ENCODE data around the gene RBMX.
"Not testable (repeated sequence)": the region's sequence is repeated elsewhere in the genome, so short reads cannot be mapped to it uniquely, and the experiment has no call there.

Gene RBMX

DNA sequence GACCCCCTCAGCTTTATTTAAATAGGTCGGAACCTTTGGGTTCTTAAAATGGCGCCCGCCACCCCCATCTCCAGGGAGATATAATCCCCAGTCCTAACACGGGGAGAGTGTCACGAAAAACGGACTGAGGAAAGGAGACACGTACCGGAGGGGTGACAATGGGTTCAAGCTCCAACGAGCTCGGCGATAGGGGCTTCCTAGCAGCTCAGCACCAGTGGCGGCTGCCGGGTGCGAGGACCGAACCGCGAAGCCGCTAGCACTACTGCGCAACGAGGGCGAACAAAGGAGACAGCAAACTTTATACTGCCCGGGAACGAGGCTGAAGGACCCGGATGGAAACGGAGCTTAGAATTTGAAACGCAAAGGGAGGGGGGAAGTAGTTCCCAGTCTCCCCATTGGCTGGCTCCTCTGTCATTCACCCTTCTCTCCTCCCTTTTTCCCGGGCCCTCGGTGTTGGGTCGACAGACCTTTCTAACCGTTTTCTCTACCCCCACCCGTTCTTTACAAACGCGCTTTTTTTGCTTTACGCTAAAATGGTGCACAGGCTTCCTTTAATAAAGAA lies at the start of gene RBMX:
Gene RBMX (minus strand): TSS at position 274 of the 562 bp plus-strand sequence. CDS start 1,298 bp downstream, outside the sequence.
- peaks cover 10% of the 10 kb centered on the region for H3K36me3 Mint-ChIP-seq
- no peaks in the 10 kb centered on the region for H3K27me3 Mint-ChIP-seq
- no peaks in the 10 kb centered on the region for H3K9me3 Mint-ChIP-seq
- H3K27ac Mint-ChIP-seq, result peak within 1 kb of the TSS; percentile 99
- H3K4me3 Mint-ChIP-seq, result peak within 1 kb of the TSS; percentile 99
- peaks cover 20% of the 10 kb centered on the region for H3K4me1 Mint-ChIP-seq

DNA sequence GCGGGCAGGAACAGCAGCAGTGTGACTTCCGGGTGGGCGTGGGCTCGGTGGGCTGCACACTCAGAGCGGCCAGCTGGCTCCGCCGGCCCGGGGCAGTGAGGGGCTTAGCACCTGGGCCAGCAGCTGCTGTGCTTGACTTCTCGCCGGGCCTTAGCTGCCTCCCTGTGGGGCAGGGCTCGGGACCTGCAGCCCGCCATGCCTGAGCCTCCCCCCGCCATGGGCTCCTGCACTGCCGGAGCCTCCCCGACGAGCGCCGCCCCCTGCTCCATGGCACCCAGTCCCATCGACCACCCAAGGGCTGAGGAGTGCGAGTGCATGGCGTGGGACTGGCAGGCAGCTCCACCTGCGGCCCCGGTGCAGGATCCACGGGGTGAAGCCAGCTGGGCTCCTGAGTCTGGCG lies 40.9 kb upstream of the RBMX start:
- not testable (repeated sequence) for H3K27ac Mint-ChIP-seq, H3K36me3 Mint-ChIP-seq, H3K27me3 Mint-ChIP-seq, H3K9me3 Mint-ChIP-seq, H3K4me1 Mint-ChIP-seq, H3K4me3 Mint-ChIP-seq

DNA sequence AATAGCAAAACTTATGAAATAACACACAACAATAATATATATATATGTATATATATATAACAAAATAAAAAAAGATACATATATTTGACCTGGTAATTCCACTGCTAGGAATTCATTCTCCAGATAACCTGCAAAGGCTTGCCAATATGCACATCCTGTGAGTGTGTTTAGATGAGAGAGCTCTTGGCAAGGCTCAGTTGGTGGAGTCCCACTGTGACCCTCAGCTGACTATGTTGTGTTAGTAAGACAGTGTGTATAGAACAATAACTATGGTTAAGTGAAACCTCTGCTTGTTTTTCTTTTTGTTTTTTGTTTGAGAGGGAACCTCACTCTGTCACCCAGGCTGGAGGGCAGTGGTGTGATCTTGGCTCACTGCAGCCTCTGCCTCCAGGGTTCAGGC lies 39.5 kb upstream of the RBMX start:
- H3K9me3 Mint-ChIP-seq, result no peaks in the 10 kb centered on the region
- no peak overlapping the region for H3K27ac Mint-ChIP-seq
- H3K4me3 Mint-ChIP-seq, result no peak overlapping the region
- H3K36me3 Mint-ChIP-seq, result no peaks in the 10 kb centered on the region
- peaks cover 1% of the 10 kb centered on the region for H3K4me1 Mint-ChIP-seq
- H3K27me3 Mint-ChIP-seq, result no peaks in the 10 kb centered on the region

DNA sequence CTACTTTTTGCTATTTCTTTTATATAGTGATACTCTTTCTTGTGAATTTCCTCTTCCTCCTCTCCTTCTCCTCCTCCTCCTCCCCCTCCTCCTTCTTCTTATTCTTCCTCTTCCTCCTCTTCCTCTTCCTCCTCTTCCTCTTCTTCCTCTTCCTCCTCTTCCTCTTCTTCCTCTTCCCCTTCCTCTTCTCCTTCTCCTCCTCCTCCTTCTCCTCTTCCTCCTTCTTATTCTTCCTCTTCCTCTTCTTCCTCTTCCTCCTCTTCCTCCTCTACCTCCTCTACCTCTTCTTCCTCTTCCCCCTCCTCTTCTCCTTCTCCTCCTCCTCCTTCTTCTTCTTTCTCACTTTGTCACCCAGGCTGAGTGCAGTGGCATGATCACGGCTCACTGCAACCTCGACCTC lies 36.3 kb upstream of the RBMX start:
- Mint-ChIP-seq H3K4me1 (no peaks in the 10 kb centered on the region), H3K36me3 (no peaks in the 10 kb centered on the region), H3K27me3 (no peaks in the 10 kb centered on the region), H3K9me3 (no peaks in the 10 kb centered on the region), H3K4me3 (no peak overlapping the region), H3K27ac (no peak overlapping the region)

DNA sequence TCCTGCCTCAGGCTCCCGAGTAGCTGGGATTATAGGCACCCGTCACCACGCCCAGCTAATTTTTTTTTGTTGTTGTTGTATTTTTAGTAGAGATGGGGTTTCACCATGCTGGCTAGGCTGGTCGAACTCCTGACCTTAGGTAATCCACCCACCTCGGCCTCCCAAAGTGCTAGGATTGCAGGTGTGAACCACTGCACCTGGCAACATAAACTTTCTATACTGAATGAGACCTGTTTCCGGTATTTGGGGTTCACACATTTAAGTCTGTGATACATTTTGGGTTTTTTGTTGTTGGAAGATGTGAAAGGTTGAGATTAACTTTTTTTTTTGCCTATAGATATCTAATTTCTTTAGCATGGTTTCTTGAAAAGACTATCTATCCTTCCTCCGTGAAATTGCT lies 31.1 kb upstream of the RBMX start:
- H3K4me1 Mint-ChIP-seq, result peaks cover 18% of the 10 kb centered on the region
- not testable (repeated sequence) for H3K27me3 Mint-ChIP-seq, H3K9me3 Mint-ChIP-seq, H3K27ac Mint-ChIP-seq, H3K36me3 Mint-ChIP-seq
- peak overlapping the region; percentile 49 for H3K4me3 Mint-ChIP-seq

DNA sequence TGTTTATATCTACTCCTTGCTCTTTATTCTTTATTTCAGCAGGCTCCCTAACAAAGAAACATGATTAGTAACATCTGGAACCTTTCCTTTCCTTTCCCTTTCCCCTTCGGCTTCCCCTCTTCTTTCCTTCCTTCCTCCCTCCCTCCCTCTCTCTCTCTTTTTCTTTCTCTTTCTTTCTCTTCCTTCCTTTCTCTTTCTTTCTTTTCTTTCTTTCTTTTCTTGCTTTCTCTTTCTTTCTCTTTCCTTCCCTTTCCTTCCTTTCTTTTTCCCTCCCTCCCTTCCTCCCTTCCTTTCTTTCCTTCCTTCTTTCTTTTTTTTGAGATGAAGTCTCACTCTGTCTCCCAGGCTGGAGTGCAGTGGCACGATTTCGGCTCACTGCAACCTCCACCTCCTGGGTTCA lies 30.7 kb upstream of the RBMX start:
- Mint-ChIP-seq H3K4me1 (peaks cover 18% of the 10 kb centered on the region), H3K27me3 (no peaks in the 10 kb centered on the region), H3K9me3 (no peaks in the 10 kb centered on the region), H3K36me3 (no peaks in the 10 kb centered on the region), H3K27ac (no peak overlapping the region), H3K4me3 (peak overlapping the region; percentile 49)

DNA sequence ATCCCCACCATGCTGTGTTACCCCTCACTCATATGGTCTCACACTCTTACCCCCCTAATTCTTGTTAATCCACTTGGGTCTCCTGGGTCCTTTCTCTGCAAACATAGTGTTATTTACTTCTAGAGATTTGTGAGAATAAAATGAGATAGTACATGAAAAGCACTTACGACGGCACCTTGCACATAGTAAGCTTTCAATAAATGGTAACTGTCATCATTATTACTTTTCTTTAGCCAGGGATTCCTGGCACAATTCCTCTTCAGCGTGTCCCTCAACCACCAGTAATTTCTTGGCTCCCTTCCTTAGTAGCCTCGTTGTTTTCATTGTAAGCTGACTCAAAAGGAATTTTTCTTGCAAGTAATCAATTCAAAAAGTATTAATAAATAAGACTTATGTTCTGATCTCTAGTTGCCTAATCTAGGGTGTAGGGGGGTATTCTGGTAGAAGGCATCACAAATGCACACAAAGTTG lies 30.1 kb upstream of the RBMX start:
- Mint-ChIP-seq H3K9me3 (no peaks in the 10 kb centered on the region), H3K4me1 (peaks cover 18% of the 10 kb centered on the region), H3K36me3 (no peaks in the 10 kb centered on the region), H3K27me3 (no peaks in the 10 kb centered on the region), H3K4me3 (peak overlapping the region; percentile 93), H3K27ac (peak overlapping the region; percentile 94)

DNA sequence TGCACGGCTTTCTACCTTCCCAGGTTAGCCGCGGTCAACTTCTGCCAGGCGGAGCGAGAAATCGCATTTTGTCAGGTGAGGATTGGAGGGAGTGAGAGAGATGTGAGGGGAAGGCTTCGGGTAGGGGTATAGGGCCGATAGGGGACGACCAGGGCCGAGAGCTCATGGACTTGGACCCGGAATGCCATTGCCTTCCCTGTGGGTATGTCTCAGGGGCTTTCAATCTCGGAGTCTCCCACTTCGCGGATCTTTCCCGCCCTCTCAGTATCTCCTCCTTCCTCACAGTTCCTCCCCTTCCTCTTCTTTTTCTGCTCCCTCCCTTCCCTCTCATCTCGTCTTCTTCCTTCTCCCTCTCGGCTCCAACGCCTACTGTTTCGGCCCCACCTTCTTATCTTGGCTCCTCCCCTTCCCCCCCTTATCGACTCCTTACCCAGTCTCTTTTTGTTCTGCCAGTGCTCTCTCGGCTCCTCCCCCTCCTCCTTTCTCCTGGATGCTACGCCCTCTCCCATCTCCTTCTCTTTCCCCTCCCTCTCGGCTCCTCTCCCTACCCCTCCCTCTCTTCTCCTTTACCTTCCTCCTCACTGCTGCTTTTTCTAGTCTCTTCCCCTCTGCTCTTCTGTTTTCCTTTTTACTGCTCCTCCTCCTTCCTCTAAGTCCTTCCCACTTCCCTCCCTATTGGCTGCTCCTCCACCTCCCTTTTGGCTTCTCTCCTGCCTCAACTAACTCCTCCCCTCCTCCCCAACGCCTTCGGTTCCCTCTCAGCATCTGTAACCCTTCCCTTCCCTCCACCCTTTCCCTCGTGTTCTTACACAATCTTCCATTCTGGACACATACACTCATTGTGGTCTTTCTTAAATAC lies 29.4 kb upstream of the RBMX start:
- H3K9me3 Mint-ChIP-seq, result no peaks in the 10 kb centered on the region
- H3K27me3 Mint-ChIP-seq, result no peaks in the 10 kb centered on the region
- peak overlapping the region; percentile 94 for H3K27ac Mint-ChIP-seq
- no peaks in the 10 kb centered on the region for H3K36me3 Mint-ChIP-seq
- H3K4me3 Mint-ChIP-seq, result peak overlapping the region; percentile 93
- H3K4me1 Mint-ChIP-seq, result peaks cover 18% of the 10 kb centered on the region

DNA sequence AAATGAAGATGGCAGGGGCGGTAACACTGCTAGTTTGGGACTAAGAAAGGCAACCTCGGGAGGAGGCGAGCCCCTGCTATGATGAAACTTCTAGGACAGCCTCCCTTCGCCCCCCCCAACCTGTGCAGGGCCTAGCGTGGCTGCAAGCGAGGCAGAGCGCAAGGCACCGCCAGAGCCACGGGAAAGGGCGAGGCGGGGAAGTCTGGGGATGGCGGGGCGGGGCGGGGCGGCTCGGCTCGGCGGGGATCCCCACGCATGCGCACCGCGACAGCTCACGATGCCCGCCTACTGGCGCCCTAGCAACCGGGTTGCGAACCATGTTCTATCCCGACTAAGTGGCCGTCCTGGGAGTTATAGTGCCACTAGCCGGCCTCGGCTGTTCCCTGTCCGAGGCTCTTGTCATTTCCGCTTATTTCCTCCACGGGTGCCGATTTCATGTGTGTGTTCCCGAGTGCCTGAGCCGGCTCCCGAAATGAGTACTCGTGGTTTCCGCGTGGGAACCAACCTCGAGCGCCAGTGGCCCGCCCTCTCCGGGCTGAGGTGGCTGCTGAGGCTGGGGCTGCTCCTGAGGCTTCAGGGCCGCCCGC lies 28.7 kb upstream of the RBMX start:
- H3K36me3 Mint-ChIP-seq, result no peaks in the 10 kb centered on the region
- no peaks in the 10 kb centered on the region for H3K9me3 Mint-ChIP-seq
- peak overlapping the region; percentile 93 for H3K4me3 Mint-ChIP-seq
- peaks cover 18% of the 10 kb centered on the region for H3K4me1 Mint-ChIP-seq
- peak overlapping the region; percentile 80 for H3K27ac Mint-ChIP-seq
- no peaks in the 10 kb centered on the region for H3K27me3 Mint-ChIP-seq

DNA sequence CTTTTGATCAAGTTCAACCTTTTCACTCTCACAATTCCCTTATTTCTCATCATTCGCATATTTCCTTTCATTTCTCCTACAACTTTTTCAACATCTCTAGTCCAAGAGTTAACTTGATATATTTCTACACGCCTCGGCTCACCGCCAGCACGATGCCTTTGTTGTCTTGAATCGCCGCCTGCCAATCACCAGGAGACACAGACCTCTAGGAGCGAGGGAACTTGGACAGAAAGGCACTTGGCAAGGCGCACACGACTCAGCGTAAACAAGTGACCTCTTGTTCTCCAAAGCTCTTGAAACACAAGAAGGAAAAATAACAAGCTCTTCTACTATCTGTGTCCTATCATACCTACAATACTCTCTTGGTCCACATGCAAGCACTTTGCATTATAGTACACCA lies 27.1 kb upstream of the RBMX start:
- no peak overlapping the region for H3K4me3 Mint-ChIP-seq
- H3K4me1 Mint-ChIP-seq, result peaks cover 18% of the 10 kb centered on the region
- no peaks in the 10 kb centered on the region for H3K36me3 Mint-ChIP-seq
- no peaks in the 10 kb centered on the region for H3K27me3 Mint-ChIP-seq
- H3K9me3 Mint-ChIP-seq, result no peaks in the 10 kb centered on the region
- H3K27ac Mint-ChIP-seq, result no peak overlapping the region

DNA sequence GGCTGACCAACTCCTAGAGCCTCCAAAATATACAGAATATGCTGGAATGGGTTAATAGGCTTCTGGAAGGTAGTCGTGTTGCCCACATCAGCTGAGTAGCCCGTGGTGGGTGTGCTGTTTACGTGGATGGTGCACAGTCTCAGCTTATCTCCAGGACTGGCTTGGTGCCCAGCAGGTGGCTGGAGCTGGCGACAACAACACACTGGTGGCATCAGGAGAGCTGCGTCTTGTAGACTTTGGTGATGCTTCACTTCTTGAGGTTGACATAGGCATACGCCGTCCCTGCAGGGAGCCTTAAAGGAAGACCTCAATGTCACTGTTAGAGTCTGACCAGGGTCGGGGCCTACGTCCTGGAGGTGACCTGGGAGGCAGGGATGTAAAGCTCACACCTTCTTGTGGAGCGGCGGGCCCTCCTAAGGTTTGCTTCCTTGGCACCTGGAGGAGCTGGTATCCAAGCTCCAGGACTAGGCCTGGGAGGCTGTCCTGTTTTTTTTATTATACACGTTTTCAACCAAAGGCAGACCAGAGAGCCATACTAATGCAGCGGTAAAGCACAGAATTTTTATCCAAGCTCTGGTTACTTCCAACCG lies 26.5 kb upstream of the RBMX start:
- peaks cover 18% of the 10 kb centered on the region for H3K4me1 Mint-ChIP-seq
- H3K9me3 Mint-ChIP-seq, result no peaks in the 10 kb centered on the region
- no peaks in the 10 kb centered on the region for H3K36me3 Mint-ChIP-seq
- H3K27ac Mint-ChIP-seq, result no peak overlapping the region
- H3K4me3 Mint-ChIP-seq, result no peak overlapping the region
- H3K27me3 Mint-ChIP-seq, result no peaks in the 10 kb centered on the region

DNA sequence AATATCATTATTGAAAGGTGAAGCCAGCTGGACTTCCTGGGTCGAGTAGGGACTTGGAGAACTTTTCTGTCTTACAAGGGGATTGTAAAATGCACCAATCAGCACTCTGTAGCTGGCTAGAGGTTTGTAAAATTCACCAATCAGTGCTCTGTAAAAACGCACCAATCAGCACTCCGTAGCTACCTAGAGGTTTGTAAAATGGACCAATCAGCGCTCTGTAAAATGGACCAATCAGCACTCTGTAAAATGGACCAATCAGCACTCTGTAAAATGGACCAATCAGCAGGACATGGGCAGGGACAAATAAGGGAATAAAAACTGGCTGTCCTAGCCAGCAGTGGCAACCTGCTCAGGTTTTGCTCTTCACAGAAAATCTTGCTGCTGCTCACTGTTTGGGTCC lies 23.5 kb upstream of the RBMX start:
- H3K27ac Mint-ChIP-seq, H3K36me3 Mint-ChIP-seq, H3K27me3 Mint-ChIP-seq, H3K4me3 Mint-ChIP-seq, H3K4me1 Mint-ChIP-seq, H3K9me3 Mint-ChIP-seq: not testable (repeated sequence)

DNA sequence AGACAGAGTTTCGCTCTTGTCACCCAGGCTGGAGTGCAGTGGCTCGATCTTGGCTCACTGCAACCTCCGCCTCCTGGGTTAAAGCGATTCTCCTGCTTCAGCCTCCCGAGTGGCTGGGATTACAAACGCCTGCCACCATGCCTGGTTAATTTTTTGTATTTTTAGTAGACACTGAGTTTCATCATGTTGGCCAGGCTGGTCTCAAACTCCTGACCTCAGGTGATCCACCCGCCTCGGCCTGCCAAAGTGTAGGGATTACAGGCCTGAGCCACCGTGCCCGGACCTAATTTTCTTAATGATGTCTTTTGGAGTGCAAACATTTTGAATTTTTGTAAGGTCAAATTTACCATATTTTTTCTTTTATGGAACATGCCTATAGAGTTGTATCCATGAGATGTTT lies 19.5 kb upstream of the RBMX start:
- H3K4me1 Mint-ChIP-seq, H3K36me3 Mint-ChIP-seq, H3K27ac Mint-ChIP-seq, H3K27me3 Mint-ChIP-seq, H3K9me3 Mint-ChIP-seq, H3K4me3 Mint-ChIP-seq: not testable (repeated sequence)

DNA sequence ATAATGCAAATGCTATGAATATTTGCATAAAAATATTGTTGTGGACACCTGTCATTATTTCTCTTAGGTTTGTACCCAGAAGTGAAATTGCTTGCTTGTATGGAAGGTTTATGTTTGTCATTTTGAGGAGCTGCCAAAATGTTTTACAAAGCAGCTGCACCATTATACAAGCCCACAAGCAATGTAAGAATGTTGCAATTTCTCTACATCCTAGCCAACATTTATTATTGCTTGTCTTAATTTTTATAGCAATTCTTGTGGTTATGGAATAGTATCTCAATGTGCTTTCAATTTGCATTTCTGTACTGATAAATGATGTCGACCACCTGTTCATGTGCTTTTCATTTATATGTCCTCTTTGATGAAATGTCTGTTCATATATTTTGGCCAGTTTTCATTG lies 18.7 kb upstream of the RBMX start:
- H3K9me3 Mint-ChIP-seq, result no peaks in the 10 kb centered on the region
- H3K27me3 Mint-ChIP-seq, result no peaks in the 10 kb centered on the region
- no peak overlapping the region for H3K27ac Mint-ChIP-seq
- H3K36me3 Mint-ChIP-seq, result no peaks in the 10 kb centered on the region
- H3K4me3 Mint-ChIP-seq, result no peak overlapping the region
- no peaks in the 10 kb centered on the region for H3K4me1 Mint-ChIP-seq

DNA sequence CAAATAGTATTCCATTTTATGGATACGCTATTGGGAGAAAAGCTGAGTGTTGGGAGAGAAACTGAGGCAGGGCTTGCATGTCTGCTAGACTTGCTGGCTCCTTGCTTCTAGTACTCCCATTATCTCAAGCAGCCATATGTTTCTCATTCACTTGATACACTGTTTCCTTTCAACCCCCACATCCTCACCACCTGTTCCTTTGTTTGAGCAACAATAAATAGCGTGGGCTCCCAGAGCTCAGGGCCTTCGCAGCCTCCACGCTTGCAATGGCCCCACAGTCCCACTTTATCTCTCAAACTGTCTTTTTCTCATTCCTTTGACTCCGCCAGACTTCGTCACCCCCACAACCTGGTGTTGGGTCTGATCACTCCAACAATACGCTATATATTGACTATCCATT lies 18.2 kb upstream of the RBMX start:
- H3K27me3 Mint-ChIP-seq, H3K4me3 Mint-ChIP-seq, H3K27ac Mint-ChIP-seq, H3K36me3 Mint-ChIP-seq, H3K9me3 Mint-ChIP-seq, H3K4me1 Mint-ChIP-seq: not testable (repeated sequence)

Measured in activated naive CD4-positive, alpha-beta T cell treated with anti-CD3 and anti-CD28 coated beads, Interleukin-2, amount 50 U/mL, for 24 hours (primary cell).